HG03469 (cell line): ENCODE results near the gene ASPN.
"Not testable (repeated sequence)": the region's sequence is repeated elsewhere in the genome, so short reads cannot be mapped to it uniquely, and the experiment has no call there.

Source experiments
- ATAC-seq: cut with Tn5 transposase; IDR thresholded peaks from one replicate; pipeline ENCODE4 v1.9.1; 2021; ENCODE audit warnings: mild to moderate bottlenecking, moderate library complexity, moderate number of reproducible peaks; ENCODE audit not compliant: unreplicated experiment

Gene ASPN

GRCh38 chr9:92423612-92424011 is 58.7 kb downstream of the ASPN start:
- no peak for ATAC-seq

GRCh38 chr9:92422611-92423338 is 59.5 kb downstream of the ASPN start:
- no peak for ATAC-seq

- no peak for ATAC-seq
These were observed 67.7 kb downstream of the ASPN start for GRCh38 chr9:92414566-92414965.

GRCh38 chr9:92411157-92411556 is 71.1 kb downstream of the ASPN start:
- not testable (repeated sequence) for ATAC-seq

- no peak for ATAC-seq
These were observed 73.4 kb downstream of the ASPN start for GRCh38 chr9:92408747-92409478.

GRCh38 chr9:92407818-92408217 is 74.5 kb downstream of the ASPN start:
- ATAC-seq, result no peak

- ATAC-seq, result peak; percentile 65
These were observed 75.8 kb downstream of the ASPN start for GRCh38 chr9:92406477-92406876.
